HG03135 (cell line): Measurements from ENCODE around the gene DNAJA1.

Experiments
- ATAC-seq: cut with Tn5 transposase; IDR thresholded peaks from one replicate; pipeline ENCODE4 v1.9.1; 2021; ENCODE audit warnings: mild to moderate bottlenecking, moderate library complexity; ENCODE audit not compliant: unreplicated experiment

Gene DNAJA1

DNA sequence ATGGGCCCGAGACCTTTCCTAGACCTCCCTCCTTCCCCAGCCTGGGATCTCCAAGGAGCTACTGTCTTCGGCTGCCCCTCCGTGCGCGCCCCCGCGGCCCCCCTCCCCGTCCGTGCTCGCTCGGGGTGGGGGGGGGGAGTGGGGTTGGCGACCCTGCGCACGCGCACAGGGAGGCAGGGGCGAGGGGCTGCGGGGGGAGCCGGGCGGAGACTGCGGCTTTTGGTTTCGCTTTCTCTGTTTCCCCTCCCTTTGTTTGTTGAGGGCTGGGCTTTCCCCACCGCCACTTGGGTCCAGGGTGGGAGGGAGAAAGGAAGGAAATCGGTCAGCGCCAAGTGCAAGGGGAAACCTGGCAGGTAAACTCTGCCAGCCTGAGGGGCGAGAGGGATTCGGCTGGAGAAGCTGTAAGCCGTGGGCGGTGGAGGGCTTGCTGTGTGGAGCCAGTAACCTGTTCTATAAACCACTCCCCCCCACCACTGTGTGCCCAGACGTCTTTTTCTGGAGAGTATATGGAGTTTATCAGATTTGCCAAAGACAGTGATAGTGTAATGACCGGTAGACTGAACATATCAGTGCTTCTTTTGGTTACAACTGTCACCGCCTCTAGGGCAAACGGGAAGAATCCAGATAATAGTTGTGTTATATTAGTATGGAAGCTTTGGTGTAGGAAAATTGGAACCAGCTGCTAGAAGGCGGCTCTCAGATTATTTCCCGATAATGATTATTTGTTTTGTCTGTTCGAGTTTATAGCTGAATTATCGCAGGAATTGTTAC, 684 bp downstream of the DNAJA1 start:
- peak; percentile 36 for ATAC-seq

DNA sequence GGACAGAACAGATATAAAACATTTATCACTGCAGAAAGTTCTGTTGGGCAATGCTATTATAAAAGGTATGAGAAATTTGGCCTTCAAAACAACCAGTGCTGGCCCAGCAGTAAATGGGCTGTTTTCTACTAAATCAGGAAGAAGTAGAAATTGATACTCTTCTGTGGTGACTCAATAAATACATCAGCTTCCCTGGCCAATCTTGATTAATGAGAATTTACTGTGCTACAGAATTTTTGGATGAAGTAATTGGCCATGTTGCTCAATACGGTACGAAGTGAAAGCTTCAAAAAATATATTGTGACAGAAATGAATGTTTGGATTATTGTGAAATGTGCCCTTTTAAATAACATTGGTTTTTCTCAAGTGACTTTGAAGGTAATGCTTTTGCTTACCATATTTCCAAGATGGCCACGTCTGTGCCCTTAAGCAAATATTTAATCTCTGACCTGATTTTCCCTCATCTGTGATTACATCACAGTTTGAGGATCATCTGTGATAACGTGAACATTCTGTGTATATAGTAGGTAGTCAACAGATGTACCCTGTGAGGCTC, 4.2 kb downstream of the DNAJA1 start:
- ATAC-seq = no peak

DNA sequence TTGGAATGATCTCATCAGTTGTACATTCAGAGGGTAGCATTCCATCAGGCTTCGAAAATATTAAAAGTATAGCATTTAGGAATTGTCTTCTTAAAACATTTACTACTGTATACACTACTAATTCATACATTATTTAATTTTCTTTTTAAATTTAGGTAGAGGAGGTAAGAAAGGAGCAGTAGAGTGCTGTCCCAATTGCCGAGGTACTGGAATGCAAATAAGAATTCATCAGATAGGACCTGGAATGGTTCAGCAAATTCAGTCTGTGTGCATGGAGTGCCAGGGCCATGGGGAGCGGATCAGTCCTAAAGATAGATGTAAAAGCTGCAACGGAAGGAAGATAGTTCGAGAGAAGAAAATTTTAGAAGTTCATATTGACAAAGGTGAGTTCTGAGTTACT, 5.2 kb downstream of the DNAJA1 start:
- ATAC-seq = no peak

DNA sequence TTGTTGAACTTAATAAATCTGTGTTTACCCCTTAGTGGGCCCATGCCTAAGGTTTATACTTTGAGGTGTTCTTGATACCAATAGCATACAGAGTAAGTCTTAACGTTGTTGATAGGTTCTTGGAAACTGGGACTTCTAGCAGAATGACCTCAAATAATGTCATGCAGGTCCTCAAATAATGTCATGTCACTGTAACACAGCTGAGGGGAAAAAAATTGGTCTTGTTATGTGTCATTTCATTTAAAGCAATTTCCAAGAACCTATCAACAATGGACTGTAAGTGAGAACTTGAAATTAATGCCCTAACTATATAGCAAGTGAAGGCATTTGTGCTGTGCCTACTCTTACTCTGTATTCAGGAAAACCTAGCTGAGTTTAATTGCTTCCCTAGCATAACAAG, 7.2 kb downstream of the DNAJA1 start:
- ATAC-seq = no peak

DNA sequence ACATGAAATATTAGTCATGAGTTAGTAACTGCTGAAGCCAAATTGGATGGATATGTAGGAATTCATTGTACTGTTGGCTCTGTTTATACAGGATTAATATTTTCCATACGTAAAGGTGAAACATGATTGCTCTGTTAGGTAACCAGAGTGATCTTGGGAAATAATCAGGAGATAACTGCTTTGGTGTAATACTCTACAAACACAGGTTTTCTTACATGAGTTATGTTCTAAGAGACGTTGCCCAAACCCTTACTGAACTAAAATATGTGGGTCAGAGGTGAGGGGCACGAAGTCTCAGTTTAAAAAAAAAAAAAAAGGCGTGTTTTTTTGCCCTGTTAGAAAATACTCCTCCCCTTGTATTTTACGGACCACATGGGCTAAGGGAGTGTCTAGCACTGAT, 7.8 kb downstream of the DNAJA1 start:
- ATAC-seq = no peak

DNA sequence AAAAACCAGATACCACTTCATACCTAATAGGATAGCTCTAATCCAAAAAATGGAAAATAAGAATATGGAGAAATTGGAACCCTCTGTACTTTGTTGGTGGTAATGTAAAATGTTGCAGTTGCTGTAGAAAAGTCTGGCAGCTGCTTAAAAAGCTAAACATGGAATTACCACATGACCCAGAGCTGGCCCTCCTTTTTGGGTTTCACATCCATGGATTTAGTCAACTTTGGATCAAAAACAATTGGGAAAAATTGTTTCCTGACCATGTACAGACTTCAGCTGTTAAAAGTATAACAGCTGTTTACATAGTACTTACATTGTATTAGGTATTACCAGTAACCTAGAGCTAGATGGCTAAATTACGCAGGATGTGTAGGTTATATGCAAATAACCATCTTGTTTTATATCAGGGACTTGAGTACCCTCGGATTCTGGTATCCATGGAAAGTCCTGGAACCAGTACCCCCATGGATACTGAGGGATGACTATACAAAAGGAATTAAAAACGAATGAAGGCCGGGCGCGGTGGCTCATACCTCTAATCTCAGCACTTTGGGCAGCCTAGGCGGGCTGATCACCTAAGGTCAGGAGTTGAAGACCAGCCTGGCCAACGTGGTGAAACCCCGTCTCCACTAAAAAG, 15.8 kb downstream of the DNAJA1 start:
- no peak for ATAC-seq

DNA sequence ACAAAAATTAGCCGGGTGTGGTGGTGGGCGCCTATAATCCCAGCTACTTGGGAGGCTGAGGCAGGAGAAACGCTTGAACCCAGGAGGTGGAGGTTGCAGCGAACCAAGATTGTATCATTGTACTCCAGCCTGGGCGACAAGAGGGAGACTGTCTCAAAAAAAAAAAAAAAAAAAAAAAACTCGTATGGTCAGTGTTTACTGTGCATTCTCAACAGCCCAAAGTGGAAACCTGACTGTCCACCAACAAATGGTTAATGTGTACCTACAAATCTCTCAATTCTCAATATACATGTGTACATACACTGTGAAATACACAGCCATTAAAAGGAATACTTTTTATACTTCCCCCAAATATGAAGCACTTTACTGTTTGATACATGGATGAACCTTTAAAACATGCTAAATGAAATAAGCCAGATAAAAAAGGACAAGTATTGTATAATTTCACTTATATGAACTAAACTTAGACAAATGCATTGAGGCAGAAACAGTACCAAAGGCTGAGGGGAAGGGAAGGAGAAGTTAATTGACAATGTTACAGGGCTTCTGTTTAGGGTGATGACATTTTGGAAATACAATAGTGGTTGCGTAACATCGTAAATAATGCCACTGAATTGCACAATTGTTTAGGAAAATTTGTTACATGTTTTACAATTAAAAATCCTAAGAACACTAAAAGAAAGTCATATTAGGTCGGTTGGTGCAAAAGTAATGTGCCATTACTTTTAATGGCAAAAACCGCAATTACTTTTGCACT, 16.5 kb downstream of the DNAJA1 start:
- no peak for ATAC-seq

DNA sequence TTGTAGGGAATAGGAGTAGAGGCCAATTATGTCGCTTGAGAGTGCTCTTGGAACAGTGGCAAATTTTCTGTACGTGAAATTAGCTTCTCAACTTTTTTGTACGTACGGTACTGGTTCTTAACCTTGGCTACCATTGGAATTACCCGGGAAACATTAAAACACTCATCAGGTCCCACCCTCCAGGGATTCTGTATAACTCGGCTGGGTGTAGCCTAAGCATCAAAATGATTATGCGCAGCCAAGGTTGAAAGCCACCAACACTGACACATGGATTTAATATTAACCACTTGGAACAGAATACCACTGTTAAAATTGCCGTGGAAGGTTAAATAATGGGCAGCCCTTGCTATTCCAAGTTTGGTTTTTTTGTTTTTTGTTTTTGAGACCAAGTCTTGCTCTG, 17.4 kb downstream of the DNAJA1 start:
- ATAC-seq = no peak

DNA sequence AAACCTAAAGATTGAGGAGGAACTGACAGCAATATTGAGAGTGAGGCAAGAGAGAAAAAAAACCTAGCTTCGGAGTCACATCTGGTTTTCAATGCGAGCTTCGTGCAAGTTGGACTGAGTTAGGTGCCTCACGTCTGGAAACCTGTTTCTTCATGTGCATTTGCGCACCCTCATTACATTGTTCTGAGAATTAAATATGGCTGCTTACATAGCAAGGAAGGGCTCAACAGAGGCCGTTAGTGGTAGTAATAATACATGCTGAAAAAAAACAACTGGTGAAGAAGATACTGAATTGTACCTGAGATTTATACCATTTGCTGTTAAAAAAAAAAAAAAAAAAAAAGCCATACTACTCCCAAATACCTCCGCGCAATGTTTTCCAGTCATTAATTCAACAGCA, 18.6 kb downstream of the DNAJA1 start:
- no peak for ATAC-seq

DNA sequence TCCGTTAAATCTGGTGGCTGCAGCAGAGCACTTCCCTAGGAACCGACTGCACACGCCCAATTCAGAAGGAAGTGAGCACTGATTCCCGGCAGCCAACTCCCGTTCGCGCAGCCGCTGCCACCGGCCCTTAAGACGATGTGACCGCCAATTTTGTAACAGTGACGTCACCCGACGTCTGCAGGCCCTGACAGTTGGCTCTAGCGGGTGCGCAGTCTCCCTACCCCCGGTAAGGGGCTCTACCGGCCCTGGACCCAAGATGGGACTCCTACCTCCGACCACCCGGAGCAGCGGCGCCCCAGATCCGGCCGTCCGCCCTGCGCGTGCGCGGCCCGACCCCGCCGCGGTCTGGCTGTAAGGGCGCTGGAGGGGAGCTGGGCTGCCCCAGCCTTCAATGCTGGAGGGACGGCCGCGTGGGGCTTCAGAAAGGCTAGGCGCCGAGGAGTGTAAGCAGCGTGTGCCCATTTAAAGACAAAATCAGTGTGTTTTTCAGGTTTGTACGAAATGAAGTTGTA, 19.1 kb downstream of the DNAJA1 start:
- peak; percentile 78 for ATAC-seq

DNA sequence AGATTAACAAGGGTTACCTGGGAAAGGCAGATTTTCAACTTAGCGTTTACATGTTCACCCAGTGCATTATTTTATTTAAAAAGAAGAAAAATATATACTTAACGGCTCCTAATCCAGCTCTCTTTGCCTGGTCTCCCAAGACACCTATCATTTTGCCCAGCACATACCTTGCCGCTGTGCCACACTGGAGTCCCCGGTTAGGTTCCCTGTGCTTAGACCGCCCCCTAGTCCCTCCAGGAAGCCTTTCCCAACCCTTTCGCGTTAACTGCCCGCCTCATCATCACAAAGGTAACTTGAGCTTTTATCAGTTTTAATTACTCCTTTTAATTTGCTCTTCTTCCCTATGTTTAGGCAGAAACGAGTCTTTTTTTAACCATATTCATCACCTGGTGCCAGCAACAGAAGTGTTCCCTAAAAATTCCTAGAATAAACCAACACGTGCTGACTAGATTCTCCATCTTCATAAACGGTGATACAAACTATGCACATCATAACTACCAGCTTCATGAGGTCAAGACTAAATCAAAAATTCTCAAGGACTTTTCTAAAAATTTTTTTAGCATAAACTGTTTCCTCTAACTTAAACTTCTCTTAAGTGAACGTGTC, 19.7 kb downstream of the DNAJA1 start:
- ATAC-seq = no peak

DNA sequence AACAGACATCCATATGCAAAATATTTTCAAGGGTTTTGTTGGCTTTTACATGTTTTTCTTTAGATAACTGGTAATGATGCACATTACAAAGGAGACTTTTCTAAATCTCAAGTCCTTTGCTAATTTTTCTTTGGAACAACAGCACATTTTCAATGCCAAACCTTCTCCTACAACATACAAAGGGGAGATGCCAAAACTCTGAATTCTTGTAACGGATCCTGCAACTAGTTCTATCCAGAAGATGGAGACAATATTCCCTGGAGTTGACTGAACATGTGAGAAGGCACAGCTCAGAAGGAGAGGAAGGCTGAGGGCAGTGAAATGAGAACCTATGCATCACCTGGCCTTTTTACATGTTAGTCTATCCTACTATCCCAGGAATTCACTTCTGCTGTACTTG, 21.0 kb downstream of the DNAJA1 start:
- no peak for ATAC-seq

DNA sequence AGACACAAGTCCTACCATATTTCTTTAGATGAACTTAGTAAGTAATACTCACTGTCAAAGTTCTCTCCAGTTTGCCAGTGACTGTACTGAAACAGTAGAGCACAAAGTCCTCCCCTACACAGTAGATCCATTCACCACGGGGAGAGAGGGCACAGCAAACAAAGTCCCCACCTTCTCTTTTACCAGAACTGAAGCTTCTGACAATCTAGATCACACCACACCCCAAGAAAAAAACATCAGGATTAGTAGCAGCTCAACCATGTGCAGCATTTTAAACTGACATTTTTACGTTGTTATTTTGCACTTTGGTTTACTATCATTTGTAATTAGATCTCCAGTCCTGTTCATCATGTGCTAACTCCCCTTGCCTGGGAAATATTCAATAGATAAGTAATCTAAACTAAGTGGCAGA, 23.0 kb downstream of the DNAJA1 start:
- ATAC-seq = no peak

DNA sequence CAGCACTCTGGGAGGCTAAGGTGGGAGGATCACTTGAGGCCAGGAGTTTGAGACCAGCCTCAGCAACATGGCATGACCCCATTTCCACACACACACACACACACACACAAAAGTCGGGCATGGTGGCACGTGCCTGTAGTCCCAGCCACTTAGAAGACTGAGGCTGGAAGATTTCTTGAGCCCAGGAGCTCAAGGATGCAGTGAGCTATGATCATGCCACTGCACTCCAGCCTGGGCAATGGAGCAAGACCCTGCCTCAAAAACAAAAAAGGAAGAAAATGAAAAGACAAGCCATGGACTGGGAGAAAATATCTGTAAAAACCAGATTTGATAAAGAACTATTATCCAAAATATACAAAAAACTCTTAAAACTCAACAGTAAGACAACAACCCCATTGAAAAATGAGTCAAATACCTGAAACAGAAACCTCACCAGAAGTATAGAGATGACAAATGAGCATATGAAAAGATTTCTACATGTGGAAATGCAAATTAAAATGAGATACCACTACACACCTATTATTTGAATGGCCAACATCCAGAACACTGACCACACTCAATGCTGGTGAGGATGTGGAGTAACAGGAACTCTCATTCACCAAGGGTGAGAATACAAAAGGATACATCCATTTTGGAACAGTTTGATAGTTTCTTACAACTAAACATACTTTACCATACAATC, 24.7 kb downstream of the DNAJA1 start:
- ATAC-seq = no peak

DNA sequence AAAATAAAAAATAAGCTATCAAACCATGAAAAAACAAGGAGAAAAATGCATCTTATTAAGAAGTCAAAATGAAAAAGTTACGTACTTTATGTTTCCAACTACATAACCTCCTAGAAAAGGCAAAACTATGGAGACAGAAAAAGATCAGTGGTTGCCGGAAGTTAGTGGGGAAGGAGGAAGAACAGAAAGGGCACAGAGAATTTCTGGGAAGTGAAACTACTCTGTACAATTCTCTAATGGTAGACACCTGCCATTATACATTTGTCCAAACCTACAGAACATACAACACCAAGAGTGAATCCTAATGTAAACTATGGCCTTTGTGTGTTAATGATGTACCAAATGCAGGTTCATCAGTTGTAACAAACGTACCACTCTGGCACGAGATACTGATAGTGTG, 26.1 kb downstream of the DNAJA1 start:
- ATAC-seq = no peak

DNA sequence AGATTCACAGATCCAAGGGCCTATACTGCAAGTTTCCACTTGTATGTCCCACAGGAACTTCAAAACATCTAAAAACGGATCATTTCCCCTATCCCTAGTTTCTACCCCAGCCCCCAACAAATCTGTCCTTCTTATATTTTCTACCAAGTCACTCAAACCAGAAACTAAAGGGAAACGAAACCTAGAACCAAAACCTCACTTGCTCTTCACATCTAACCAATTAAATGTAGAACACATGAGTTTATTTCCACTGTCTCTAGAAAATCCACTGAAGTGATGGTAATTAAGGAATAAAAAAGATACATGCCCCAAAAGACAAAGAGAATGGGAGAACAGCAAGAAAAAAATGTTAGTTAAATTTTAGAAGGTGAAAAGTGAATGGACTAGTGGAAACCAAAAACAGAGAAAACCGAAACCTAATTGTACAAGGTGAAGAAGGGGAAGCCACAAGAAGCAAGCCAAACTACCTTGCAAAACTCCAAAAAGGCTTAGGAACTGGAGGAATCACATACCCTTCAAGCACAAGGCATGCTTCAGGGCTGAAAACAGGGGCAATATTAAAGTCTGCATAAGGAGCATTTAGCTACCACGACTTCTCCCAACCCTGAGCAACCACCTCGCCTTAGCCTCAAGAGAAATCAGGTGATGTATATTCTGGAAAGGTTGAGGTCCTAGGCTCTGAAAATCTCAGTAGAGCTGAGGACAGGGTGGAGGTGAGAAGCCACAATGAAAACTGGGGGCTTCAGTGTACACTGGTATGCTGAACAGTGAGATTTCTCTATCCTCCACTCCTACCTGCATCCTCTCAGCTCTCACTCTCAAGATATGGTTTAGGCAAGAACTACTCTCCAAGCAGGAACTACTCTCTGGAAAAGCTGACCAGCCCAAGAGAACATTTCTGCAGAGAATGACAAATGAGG, 40.3 kb downstream of the DNAJA1 start:
- peak; percentile 71 for ATAC-seq

DNA sequence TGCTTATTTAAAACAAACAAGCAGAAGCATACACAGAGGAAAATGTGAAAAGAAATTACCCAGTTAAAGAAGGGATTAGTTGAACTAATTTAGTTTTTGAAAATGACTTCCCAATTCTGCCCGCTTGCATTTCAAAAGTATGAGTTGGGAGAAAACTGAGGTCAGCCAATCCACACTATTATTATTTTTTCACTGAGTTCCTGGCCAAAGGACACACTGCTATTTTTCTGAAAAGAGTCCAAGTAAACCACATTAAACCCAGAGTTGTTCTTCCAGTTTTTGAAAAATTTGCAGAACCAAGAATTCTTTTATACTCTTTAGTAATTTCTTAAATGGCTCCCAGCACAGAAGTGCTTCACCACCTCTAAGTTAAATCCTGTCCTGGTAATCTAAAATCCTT, 43.9 kb downstream of the DNAJA1 start:
- ATAC-seq = no peak

DNA sequence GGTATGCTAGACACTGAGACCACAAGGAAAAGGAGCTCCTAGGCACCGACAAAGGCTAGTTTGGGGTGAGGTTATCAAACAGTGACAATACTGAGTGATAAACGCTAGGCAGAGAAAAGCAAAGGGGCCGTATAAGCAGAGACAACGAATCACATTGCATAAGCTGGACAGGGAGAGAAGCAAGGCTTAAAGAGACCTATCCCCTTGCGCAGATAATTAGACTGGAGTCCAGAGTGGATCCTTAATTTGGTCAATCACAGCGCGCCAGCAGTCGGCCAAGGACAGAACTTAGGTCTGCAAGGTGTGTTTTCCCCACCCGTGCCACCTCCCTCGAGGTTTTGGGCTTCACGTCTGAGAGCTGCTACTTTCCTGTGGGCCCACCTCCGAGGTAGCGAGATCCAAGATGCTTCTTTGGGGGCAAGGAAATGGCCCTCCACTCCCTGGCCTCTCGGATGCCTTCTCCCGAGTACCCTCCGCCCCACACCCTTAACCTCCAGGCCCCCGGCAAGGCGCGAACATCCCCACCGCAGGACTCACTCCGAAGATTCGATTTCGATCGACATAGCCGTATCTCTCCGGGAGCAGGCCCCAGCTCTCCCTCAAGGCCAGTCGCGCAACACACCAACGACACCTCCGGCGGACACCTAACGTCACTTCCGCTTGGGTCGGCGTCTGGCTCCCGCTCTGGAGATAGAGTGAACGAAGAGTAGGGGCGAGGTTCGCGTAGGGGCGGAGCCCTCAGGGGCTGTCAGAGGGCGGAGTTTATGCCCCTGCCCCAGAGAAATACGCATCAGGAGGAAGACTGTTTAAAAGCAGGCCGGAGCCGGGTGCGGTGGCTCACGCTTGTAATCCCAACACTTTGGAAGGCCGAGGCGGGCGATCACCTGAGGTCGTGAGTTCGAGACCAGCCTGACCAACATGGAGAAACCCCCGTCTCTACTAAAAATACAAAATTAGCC, 51.3 kb downstream of the DNAJA1 start, which contains the start of gene SMU1:
Gene SMU1 (minus strand): TSS at position 629 of the 959 bp plus-strand sequence. CDS start 66 bp downstream, at position 563.
- ATAC-seq = peak; percentile 98
